Thyroid gland (tissue), 4 donors: Measurements from ENCODE around the gene CRYBG3. TPM values are rescaled to one million over a fixed set of nuclear protein-coding genes. Genes with fewer than 3 reads are reported as not detected.
A peak's percentile ranks its signal among the peaks of the same experiment; 100 is the strongest.

Experiments
- DNase-seq, 2 donors: peaks; one replicate each; pipeline ENCODE4 v3.0.0-alpha.2; 2019
- H3K27ac ChIP-seq, 3 donors: fragments of 200-600 bp; sonication (generic); 1 replicate in 2 of 3; 2 replicates in 1 of 3; pipeline ENCODE4 v1.5.1; 2016 to 2019; ENCODE audit warnings: mild to moderate bottlenecking in 1 of 3, moderate library complexity in 1 of 3
- H3K27me3 ChIP-seq: fragments of 200-600 bp; sonication (generic); one replicate; pipeline ENCODE4 v1.5.1; 2019
- H3K36me3 ChIP-seq, 2 donors: fragments of 200-600 bp; sonication (generic); one replicate each; pipeline ENCODE4 v1.5.1; 2016 to 2019
- H3K4me1 ChIP-seq, 2 donors: fragments of 200-600 bp; sonication (generic); one replicate each; pipeline ENCODE4 v1.5.1; 2017 to 2019
- H3K4me3 ChIP-seq, 3 donors: fragments of 200-600 bp; sonication (generic); replicated peaks in 1 of 3; 1 replicate in 2 of 3; 2 replicates in 1 of 3; pipeline ENCODE4 v1.5.1; 2016; ENCODE audit warnings: mild to moderate bottlenecking in 1 of 3
- H3K9me3 ChIP-seq: fragments of 200-600 bp; sonication (generic); one replicate; pipeline ENCODE4 v1.5.1; 2017
- POLR2A ChIP-seq, 2 donors: fragments of 450-650 bp; IDR thresholded peaks; one replicate each; pipeline ENCODE4 v1.6.1; 2017; ENCODE audit warnings: antibody characterized with exemption in 2 of 2, mild to moderate bottlenecking in 2 of 2, moderate library complexity in 1 of 2
- WGBS, 2 donors: methylation state at CpG; one replicate each; pipeline ENCODE4 v1.1.5; 2017; 5-methylcytosine and 5-hydroxymethylcytosine counted together
- intact Hi-C: fragments of 100-400 bp; cut with DNase I; formaldehyde crosslinking; loops from one replicate; pipeline ENCODE4 v1.15.1; 2023
- total RNA-seq, 4 donors: library from RNA; depleted of rRNA; stranded (reverse); fragments of >200 nt; gene quantifications; one replicate each; pipeline ENCODE4 v1.2.3, GENCODE V29; 2016
- TF ChIP-seq, protein P1 (sequence below), 6 experiments: fragments of 200-600 bp in 3 of 6; fragments of 450-650 bp in 3 of 6; sonication (generic) in 3 of 6; IDR thresholded peaks; one replicate each; pipeline ENCODE4 v1.5.1; 2016 to 2019; ENCODE audit warnings: antibody characterized with exemption in 6 of 6, mild to moderate bottlenecking in 2 of 6, inconsistent platforms in 1 of 6, moderate library complexity in 1 of 6

The CRYBG3 gene
- total RNA-seq, 4 donors from 2014 or later, result 65.3 to 108 (median 79.4) TPM

DNA sequence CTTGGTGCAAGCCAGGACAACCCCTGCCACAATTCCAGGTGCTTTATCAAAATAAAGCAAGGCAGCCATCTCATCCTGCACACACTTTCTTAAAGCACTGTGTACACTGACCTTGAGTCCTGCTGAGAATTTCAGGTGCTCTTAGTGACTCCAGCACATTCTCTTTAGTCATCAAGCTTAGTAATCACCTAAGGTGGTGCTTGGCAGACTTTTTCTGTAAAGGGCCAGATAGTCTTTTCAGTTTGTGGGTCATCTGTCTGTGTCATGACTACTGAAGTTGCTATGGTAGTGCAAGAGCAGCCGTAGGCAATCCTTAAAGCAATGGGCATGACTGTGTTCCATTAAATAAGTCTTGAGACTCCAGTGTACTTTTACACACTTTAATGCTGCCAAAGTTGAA is 114.0 kb downstream of the CRYBG3 start:
- TF ChIP-seq, protein P1, sequence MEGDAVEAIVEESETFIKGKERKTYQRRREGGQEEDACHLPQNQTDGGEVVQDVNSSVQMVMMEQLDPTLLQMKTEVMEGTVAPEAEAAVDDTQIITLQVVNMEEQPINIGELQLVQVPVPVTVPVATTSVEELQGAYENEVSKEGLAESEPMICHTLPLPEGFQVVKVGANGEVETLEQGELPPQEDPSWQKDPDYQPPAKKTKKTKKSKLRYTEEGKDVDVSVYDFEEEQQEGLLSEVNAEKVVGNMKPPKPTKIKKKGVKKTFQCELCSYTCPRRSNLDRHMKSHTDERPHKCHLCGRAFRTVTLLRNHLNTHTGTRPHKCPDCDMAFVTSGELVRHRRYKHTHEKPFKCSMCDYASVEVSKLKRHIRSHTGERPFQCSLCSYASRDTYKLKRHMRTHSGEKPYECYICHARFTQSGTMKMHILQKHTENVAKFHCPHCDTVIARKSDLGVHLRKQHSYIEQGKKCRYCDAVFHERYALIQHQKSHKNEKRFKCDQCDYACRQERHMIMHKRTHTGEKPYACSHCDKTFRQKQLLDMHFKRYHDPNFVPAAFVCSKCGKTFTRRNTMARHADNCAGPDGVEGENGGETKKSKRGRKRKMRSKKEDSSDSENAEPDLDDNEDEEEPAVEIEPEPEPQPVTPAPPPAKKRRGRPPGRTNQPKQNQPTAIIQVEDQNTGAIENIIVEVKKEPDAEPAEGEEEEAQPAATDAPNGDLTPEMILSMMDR (IDR thresholded peaks at IDR 0.05), result no peak
- DNase-seq, result peak in 1 of 2 donors; percentile 14
- Histone ChIP-seq H3K4me1 (peaks cover 4 to 9% of the 10 kb centered on the region in 2 donors), H3K36me3 (peaks cover 19 to 21% of the 10 kb centered on the region in 2 donors), H3K27me3 (no peaks in the 10 kb centered on the region), H3K27ac (peak overlapping the region; percentile 26 to 53 (median 30)), H3K9me3 (no peaks in the 10 kb centered on the region), H3K4me3 (no peak overlapping the region)
- intact Hi-C loops, result no loop called here
- 27 to 88% methylated on average over 1 of the region's 1 CpG for WGBS, 2 donors

DNA sequence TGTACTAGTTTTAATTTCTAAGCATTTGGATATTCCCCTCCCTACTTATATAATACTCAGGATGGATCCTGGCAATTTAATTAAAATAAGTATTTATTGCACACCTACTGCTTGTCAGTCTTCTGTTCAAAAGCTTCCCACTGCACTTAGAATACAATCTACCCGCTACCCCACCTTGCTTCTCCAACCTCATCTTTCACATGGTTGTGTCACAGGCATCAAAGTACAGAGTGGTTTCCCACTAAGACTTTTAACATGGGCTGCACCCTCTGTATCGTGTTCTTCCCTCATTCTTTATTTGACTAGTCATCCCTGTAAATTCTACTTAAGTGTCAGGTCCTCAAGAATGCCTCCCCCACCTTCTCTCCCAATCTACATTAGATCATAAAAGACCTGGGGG is 115.4 kb downstream of the CRYBG3 start:
- 79 to 91% methylated on average over 2 of the region's 2 CpGs for WGBS, 2 donors
- intact Hi-C loops, result no loop called here
- H3K9me3 ChIP-seq, result no peaks in the 10 kb centered on the region
- H3K4me3 ChIP-seq, result no peak overlapping the region
- H3K27ac ChIP-seq, result no peak overlapping the region
- H3K36me3 ChIP-seq, result peaks cover 16 to 29% of the 10 kb centered on the region in 2 donors
- H3K4me1 ChIP-seq, result peaks cover 8 to 14% of the 10 kb centered on the region in 2 donors
- DNase-seq, result no peak
- no peaks in the 10 kb centered on the region for H3K27me3 ChIP-seq
- TF ChIP-seq, protein P1 (IDR thresholded peaks at IDR 0.05), result no peak
- TF ChIP-seq POLR2A (IDR thresholded peaks at IDR 0.05), result no peak

DNA sequence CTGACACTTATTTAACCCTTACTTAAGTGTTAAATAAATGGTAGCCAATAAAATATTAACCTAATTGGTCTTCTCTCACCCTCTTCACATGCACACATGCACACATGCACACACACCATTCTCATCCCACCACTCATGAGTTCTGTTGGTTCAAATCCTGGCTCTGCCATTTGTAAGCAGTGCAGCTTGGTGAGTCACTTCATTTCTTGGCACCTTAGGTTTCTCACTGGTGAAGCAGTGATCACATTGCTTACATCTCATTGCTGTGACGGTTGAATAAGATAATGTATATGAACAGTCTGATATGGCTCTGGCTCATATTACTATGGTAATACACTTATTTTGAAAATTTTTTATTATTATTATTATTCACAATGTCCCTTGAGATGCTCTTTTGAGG is 116.6 kb downstream of the CRYBG3 start:
- Histone ChIP-seq H3K4me3 (no peak overlapping the region), H3K36me3 (peaks cover 16 to 35% of the 10 kb centered on the region in 2 donors), H3K27me3 (no peaks in the 10 kb centered on the region), H3K27ac (no peak overlapping the region), H3K9me3 (no peaks in the 10 kb centered on the region), H3K4me1 (peaks cover 20 to 27% of the 10 kb centered on the region in 2 donors)
- DNase-seq, result no peak
- no peak for TF ChIP-seq POLR2A (IDR thresholded peaks at IDR 0.05)
- TF ChIP-seq, protein P1 (IDR thresholded peaks at IDR 0.05), result no peak
- intact Hi-C loops, result no loop called here
- WGBS, 2 donors, result 95% methylated on average over 1 of the region's 1 CpG

DNA sequence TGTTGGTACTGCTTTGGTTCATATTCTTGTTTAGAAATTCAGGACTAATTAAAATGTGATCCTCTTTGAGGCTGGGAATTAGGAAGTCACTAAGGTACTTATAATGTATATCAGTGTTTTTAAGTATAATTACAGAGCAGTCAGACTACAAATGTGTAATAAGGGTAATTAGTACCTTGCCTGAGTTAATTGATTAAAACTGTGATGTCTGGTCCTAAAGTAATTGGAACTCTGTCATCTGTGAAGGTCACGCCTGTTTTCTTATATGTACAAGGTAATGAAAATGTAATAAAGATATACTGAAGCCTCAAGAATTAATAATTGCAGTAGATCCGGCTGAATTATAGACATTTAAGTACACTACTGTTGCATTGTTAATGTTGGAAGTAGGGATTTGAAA is 117.6 kb downstream of the CRYBG3 start:
- Histone ChIP-seq H3K27me3 (no peaks in the 10 kb centered on the region), H3K36me3 (peaks cover 16 to 32% of the 10 kb centered on the region in 2 donors)
- intact Hi-C loops, result no loop called here

DNA sequence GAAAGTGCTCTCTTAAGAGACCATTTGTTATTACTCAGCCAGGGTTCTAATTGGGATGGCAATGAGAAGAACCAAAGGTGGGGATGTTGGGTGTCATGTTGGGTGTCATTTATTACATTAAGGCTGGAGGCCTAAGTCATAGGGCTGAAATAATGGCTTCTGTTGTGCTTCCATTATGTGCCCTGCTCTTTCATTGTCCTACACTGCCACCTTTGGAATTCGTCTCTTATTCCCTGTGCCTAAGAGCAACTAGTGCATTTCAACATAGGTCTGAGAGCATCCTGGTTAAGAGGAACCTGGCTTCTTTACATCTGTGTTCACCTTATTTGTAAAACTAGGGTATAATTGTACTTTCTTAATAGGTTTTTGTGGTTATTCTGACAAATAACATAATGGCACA is 118.2 kb downstream of the CRYBG3 start:
- H3K36me3 ChIP-seq, result peaks cover 16 to 36% of the 10 kb centered on the region in 2 donors
- H3K27ac ChIP-seq, result peak overlapping the region in 1 of 3 donors; percentile 24
- WGBS, 2 donors, result 86 to 97% methylated on average over 1 of the region's 1 CpG
- H3K4me3 ChIP-seq, result no peak overlapping the region
- H3K4me1 ChIP-seq, result peaks cover 23 to 28% of the 10 kb centered on the region in 2 donors
- H3K27me3 ChIP-seq, result no peaks in the 10 kb centered on the region
- intact Hi-C loops, result no loop called here
- DNase-seq, result no peak
- H3K9me3 ChIP-seq, result no peaks in the 10 kb centered on the region
- TF ChIP-seq POLR2A (IDR thresholded peaks at IDR 0.05), result no peak
- TF ChIP-seq, protein P1 (IDR thresholded peaks at IDR 0.05), result no peak

More for the DNA sequence above, 117.6 kb downstream of the CRYBG3 start:
- Histone ChIP-seq H3K9me3 (no peaks in the 10 kb centered on the region), H3K4me3 (no peak overlapping the region), H3K27ac (peak overlapping the region in 1 of 3 donors; percentile 24), H3K4me1 (peaks cover 23 to 28% of the 10 kb centered on the region in 2 donors)
- 93 to 96% methylated on average over 2 of the region's 2 CpGs for WGBS, 2 donors
- DNase-seq, result no peak
- no peak for TF ChIP-seq POLR2A (IDR thresholded peaks at IDR 0.05)
- TF ChIP-seq, protein P1 (IDR thresholded peaks at IDR 0.05), result no peak
